ENCODE results near the gene MYO1E. TPM values are rescaled to one million over a fixed set of nuclear protein-coding genes. Genes with fewer than 3 reads are reported as not detected.

The MYO1E gene
- polyA plus RNA-seq, 4 donors, result 32.3 to 164 (median 104) TPM

GRCh38 chr15:59317211-59317610 lies 55.5 kb downstream of the MYO1E start:
- Histone ChIP-seq H3K27ac (ENCODE audit: low read depth in 1 of 3, low read length in 2 of 3) (no peak overlapping the region), H3K9me3 (ENCODE audit: control insufficient read depth in 2 of 2, insufficient read depth in 1 of 2, low read depth in 1 of 2, low read length in 1 of 2) (no peaks in the 10 kb centered on the region), H3K4me1 (ENCODE audit: control insufficient read depth in 3 of 3, insufficient read depth in 2 of 3, low read depth in 1 of 3, low read length in 2 of 3) (peaks cover 0 to 13% (median 12%) of the 10 kb centered on the region in 3 donors), H3K36me3 (ENCODE audit: control insufficient read depth in 3 of 3, insufficient read depth in 2 of 3, low read depth in 1 of 3, low read length in 3 of 3) (peaks cover 0 to 2% (median 0%) of the 10 kb centered on the region in 3 donors), H3K27me3 (ENCODE audit: control insufficient read depth in 3 of 3, insufficient read depth in 3 of 3, low read length in 3 of 3) (no peaks in the 10 kb centered on the region), H3K4me3 (ENCODE audit: low read depth in 1 of 3, low read length in 3 of 3) (no peak overlapping the region)
- no peak for FAIRE-seq
- no peak for DNase-seq
- WGBS, 3 donors, result 90 to 96% (median 94%) methylated on average over 1 of the region's 1 CpG

- no peaks in the 10 kb centered on the region for H3K27me3 ChIP-seq (ENCODE audit: control insufficient read depth in 3 of 3, insufficient read depth in 3 of 3, low read length in 3 of 3)
- H3K27ac ChIP-seq (ENCODE audit: low read depth in 1 of 3, low read length in 2 of 3), result no peak overlapping the region
- DNase-seq (no peak), FAIRE-seq (no peak)
- 42 to 51% (median 48%) methylated on average over 6 of the region's 6 CpGs for WGBS, 3 donors
- H3K36me3 ChIP-seq (ENCODE audit: control insufficient read depth in 3 of 3, insufficient read depth in 2 of 3, low read depth in 1 of 3, low read length in 3 of 3), result peaks cover 0 to 6% (median 0%) of the 10 kb centered on the region in 3 donors
- H3K4me3 ChIP-seq (ENCODE audit: low read depth in 1 of 3, low read length in 3 of 3), result no peak overlapping the region
- peaks cover 0 to 13% (median 12%) of the 10 kb centered on the region in 3 donors for H3K4me1 ChIP-seq (ENCODE audit: control insufficient read depth in 3 of 3, insufficient read depth in 2 of 3, low read depth in 1 of 3, low read length in 2 of 3)
- no peaks in the 10 kb centered on the region for H3K9me3 ChIP-seq (ENCODE audit: control insufficient read depth in 2 of 2, insufficient read depth in 1 of 2, low read depth in 1 of 2, low read length in 1 of 2)
Observed at GRCh38 chr15:59315914-59316451, 56.7 kb downstream of the MYO1E start.

- H3K27me3 ChIP-seq (ENCODE audit: control insufficient read depth in 3 of 3, insufficient read depth in 3 of 3, low read length in 3 of 3), result no peaks in the 10 kb centered on the region
- H3K36me3 ChIP-seq (ENCODE audit: control insufficient read depth in 3 of 3, insufficient read depth in 2 of 3, low read depth in 1 of 3, low read length in 3 of 3), result peaks cover 0 to 9% (median 0%) of the 10 kb centered on the region in 3 donors
- no peak overlapping the region for H3K4me3 ChIP-seq (ENCODE audit: low read depth in 1 of 3, low read length in 3 of 3)
- peak overlapping the region in 2 of 3 donors; percentile 31 to 46 for H3K27ac ChIP-seq (ENCODE audit: low read depth in 1 of 3, low read length in 2 of 3)
- FAIRE-seq (no peak), DNase-seq (peak; percentile 69 to 88)
- WGBS, 3 donors, result 21 to 44% (median 38%) methylated on average over 6 of the region's 6 CpGs
- H3K9me3 ChIP-seq (ENCODE audit: control insufficient read depth in 2 of 2, insufficient read depth in 1 of 2, low read depth in 1 of 2, low read length in 1 of 2), result no peaks in the 10 kb centered on the region
- peaks cover 0 to 16% (median 13%) of the 10 kb centered on the region in 3 donors for H3K4me1 ChIP-seq (ENCODE audit: control insufficient read depth in 3 of 3, insufficient read depth in 2 of 3, low read depth in 1 of 3, low read length in 2 of 3)
Observed at GRCh38 chr15:59313641-59314332, 58.9 kb downstream of the MYO1E start.

- FAIRE-seq, result no peak
- WGBS, 3 donors, result 64 to 87% (median 72%) methylated on average over 7 of the region's 7 CpGs
- no peak overlapping the region for H3K27ac ChIP-seq (ENCODE audit: low read depth in 1 of 3, low read length in 2 of 3)
- peaks cover 0 to 16% (median 13%) of the 10 kb centered on the region in 3 donors for H3K4me1 ChIP-seq (ENCODE audit: control insufficient read depth in 3 of 3, insufficient read depth in 2 of 3, low read depth in 1 of 3, low read length in 2 of 3)
- H3K9me3 ChIP-seq (ENCODE audit: control insufficient read depth in 2 of 2, insufficient read depth in 1 of 2, low read depth in 1 of 2, low read length in 1 of 2), result no peaks in the 10 kb centered on the region
- H3K27me3 ChIP-seq (ENCODE audit: control insufficient read depth in 3 of 3, insufficient read depth in 3 of 3, low read length in 3 of 3), result no peaks in the 10 kb centered on the region
- no peak for DNase-seq
- H3K36me3 ChIP-seq (ENCODE audit: control insufficient read depth in 3 of 3, insufficient read depth in 2 of 3, low read depth in 1 of 3, low read length in 3 of 3), result peaks cover 0 to 9% (median 0%) of the 10 kb centered on the region in 3 donors
- no peak overlapping the region for H3K4me3 ChIP-seq (ENCODE audit: low read depth in 1 of 3, low read length in 3 of 3)
Observed at GRCh38 chr15:59312205-59312604, 60.5 kb downstream of the MYO1E start.

- no peaks in the 10 kb centered on the region for H3K27me3 ChIP-seq (ENCODE audit: control insufficient read depth in 3 of 3, insufficient read depth in 3 of 3, low read length in 3 of 3)
- no peak overlapping the region for H3K27ac ChIP-seq (ENCODE audit: low read depth in 1 of 3, low read length in 2 of 3)
- 93 to 98% (median 95%) methylated on average over 8 of the region's 8 CpGs for WGBS, 3 donors
- FAIRE-seq (no peak), DNase-seq (no peak)
- H3K4me1 ChIP-seq (ENCODE audit: control insufficient read depth in 3 of 3, insufficient read depth in 2 of 3, low read depth in 1 of 3, low read length in 2 of 3), result peaks cover 0 to 17% (median 14%) of the 10 kb centered on the region in 3 donors
- no peak overlapping the region for H3K4me3 ChIP-seq (ENCODE audit: low read depth in 1 of 3, low read length in 3 of 3)
- peaks cover 0 to 9% (median 0%) of the 10 kb centered on the region in 3 donors for H3K36me3 ChIP-seq (ENCODE audit: control insufficient read depth in 3 of 3, insufficient read depth in 2 of 3, low read depth in 1 of 3, low read length in 3 of 3)
- H3K9me3 ChIP-seq (ENCODE audit: control insufficient read depth in 2 of 2, insufficient read depth in 1 of 2, low read depth in 1 of 2, low read length in 1 of 2), result no peaks in the 10 kb centered on the region
Observed at GRCh38 chr15:59311195-59311594, 61.5 kb downstream of the MYO1E start.

GRCh38 chr15:59309405-59309804 lies 63.3 kb downstream of the MYO1E start:
- Histone ChIP-seq H3K4me3 (ENCODE audit: low read depth in 1 of 3, low read length in 3 of 3) (no peak overlapping the region), H3K4me1 (ENCODE audit: control insufficient read depth in 3 of 3, insufficient read depth in 2 of 3, low read depth in 1 of 3, low read length in 2 of 3) (peaks cover 0 to 27% (median 12%) of the 10 kb centered on the region in 3 donors), H3K27ac (ENCODE audit: low read depth in 1 of 3, low read length in 2 of 3) (no peak overlapping the region), H3K9me3 (ENCODE audit: control insufficient read depth in 2 of 2, insufficient read depth in 1 of 2, low read depth in 1 of 2, low read length in 1 of 2) (no peaks in the 10 kb centered on the region), H3K36me3 (ENCODE audit: control insufficient read depth in 3 of 3, insufficient read depth in 2 of 3, low read depth in 1 of 3, low read length in 3 of 3) (peaks cover 0 to 9% (median 0%) of the 10 kb centered on the region in 3 donors), H3K27me3 (ENCODE audit: control insufficient read depth in 3 of 3, insufficient read depth in 3 of 3, low read length in 3 of 3) (no peaks in the 10 kb centered on the region)
- 57 to 75% (median 57%) methylated on average over 5 of the region's 5 CpGs for WGBS, 3 donors
- no peak for FAIRE-seq
- DNase-seq, result no peak

- no peaks in the 10 kb centered on the region for H3K27me3 ChIP-seq (ENCODE audit: control insufficient read depth in 3 of 3, insufficient read depth in 3 of 3, low read length in 3 of 3)
- FAIRE-seq (no peak), DNase-seq (no peak)
- H3K4me1 ChIP-seq (ENCODE audit: control insufficient read depth in 3 of 3, insufficient read depth in 2 of 3, low read depth in 1 of 3, low read length in 2 of 3), result peaks cover 0 to 18% (median 2%) of the 10 kb centered on the region in 3 donors
- no peak overlapping the region for H3K4me3 ChIP-seq (ENCODE audit: low read depth in 1 of 3, low read length in 3 of 3)
- no peaks in the 10 kb centered on the region for H3K9me3 ChIP-seq (ENCODE audit: control insufficient read depth in 2 of 2, insufficient read depth in 1 of 2, low read depth in 1 of 2, low read length in 1 of 2)
- 87 to 95% (median 89%) methylated on average over 6 of the region's 6 CpGs for WGBS, 3 donors
- H3K27ac ChIP-seq (ENCODE audit: low read depth in 1 of 3, low read length in 2 of 3), result peak overlapping the region in 1 of 3 donors; percentile 37
- H3K36me3 ChIP-seq (ENCODE audit: control insufficient read depth in 3 of 3, insufficient read depth in 2 of 3, low read depth in 1 of 3, low read length in 3 of 3), result peaks cover 0 to 7% (median 0%) of the 10 kb centered on the region in 3 donors
Observed at GRCh38 chr15:59307165-59307537, 65.5 kb downstream of the MYO1E start.

- FAIRE-seq (no peak), DNase-seq (no peak)
- Histone ChIP-seq H3K4me3 (ENCODE audit: low read depth in 1 of 3, low read length in 3 of 3) (no peak overlapping the region), H3K9me3 (ENCODE audit: control insufficient read depth in 2 of 2, insufficient read depth in 1 of 2, low read depth in 1 of 2, low read length in 1 of 2) (no peaks in the 10 kb centered on the region), H3K4me1 (ENCODE audit: control insufficient read depth in 3 of 3, insufficient read depth in 2 of 3, low read depth in 1 of 3, low read length in 2 of 3) (peaks cover 0 to 18% (median 2%) of the 10 kb centered on the region in 3 donors), H3K27me3 (ENCODE audit: control insufficient read depth in 3 of 3, insufficient read depth in 3 of 3, low read length in 3 of 3) (no peaks in the 10 kb centered on the region), H3K36me3 (ENCODE audit: control insufficient read depth in 3 of 3, insufficient read depth in 2 of 3, low read depth in 1 of 3, low read length in 3 of 3) (peaks cover 0 to 7% (median 0%) of the 10 kb centered on the region in 3 donors), H3K27ac (ENCODE audit: low read depth in 1 of 3, low read length in 2 of 3) (peak overlapping the region in 1 of 3 donors; percentile 77)
- WGBS, 3 donors, result 68 to 82% (median 77%) methylated on average over 7 of the region's 7 CpGs
Observed at GRCh38 chr15:59306520-59307164, 66.0 kb downstream of the MYO1E start.
